ENCODE data around the gene RGS7.

Gene RGS7

DNA sequence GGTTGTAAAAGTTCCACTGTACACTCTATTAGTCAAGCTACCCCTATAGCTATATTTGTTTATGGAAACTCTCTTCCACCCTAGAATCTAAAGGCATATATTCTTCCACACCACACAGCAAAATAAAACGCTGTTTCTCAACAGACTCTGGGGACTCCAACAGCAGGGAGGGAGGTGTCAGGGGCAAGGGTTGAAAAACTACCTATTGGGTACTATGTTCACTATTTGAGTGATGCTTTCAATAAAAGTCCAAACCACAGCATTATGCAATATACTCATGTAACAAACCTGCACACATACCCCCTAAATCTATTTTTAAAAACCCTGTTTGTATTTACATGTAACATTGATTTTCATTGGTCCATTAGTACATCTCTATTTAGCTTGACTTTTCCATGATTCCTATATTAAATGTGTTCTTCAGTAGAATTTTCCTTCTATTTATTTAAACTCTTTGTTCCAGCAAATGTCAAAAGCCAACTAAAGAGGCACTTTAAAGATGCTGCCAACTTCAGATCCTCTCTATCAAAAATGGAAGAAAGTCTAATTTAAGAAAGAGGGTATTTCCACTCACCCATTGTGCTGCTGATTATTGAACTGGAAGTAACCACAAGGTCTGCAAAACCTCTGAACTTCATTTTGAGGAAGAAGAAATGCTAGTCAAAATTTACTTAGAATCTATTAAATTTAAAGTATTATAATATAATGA is 26.2 kb downstream of the RGS7 start:
- Histone ChIP-seq H3K4me3 (ENCODE audit: low read depth, low read length) (no peak overlapping the region), H3K4me1 (no peaks in the 10 kb centered on the region), H3K27me3 (no peaks in the 10 kb centered on the region), H3K36me3 (no peaks in the 10 kb centered on the region), H3K9me3 (no peaks in the 10 kb centered on the region)
- TF ChIP-seq, protein P1, sequence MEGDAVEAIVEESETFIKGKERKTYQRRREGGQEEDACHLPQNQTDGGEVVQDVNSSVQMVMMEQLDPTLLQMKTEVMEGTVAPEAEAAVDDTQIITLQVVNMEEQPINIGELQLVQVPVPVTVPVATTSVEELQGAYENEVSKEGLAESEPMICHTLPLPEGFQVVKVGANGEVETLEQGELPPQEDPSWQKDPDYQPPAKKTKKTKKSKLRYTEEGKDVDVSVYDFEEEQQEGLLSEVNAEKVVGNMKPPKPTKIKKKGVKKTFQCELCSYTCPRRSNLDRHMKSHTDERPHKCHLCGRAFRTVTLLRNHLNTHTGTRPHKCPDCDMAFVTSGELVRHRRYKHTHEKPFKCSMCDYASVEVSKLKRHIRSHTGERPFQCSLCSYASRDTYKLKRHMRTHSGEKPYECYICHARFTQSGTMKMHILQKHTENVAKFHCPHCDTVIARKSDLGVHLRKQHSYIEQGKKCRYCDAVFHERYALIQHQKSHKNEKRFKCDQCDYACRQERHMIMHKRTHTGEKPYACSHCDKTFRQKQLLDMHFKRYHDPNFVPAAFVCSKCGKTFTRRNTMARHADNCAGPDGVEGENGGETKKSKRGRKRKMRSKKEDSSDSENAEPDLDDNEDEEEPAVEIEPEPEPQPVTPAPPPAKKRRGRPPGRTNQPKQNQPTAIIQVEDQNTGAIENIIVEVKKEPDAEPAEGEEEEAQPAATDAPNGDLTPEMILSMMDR (IDR thresholded peaks at IDR 0.05; ENCODE audit: low read depth, low read length) = no peak
- DNase-seq = no peak

DNA sequence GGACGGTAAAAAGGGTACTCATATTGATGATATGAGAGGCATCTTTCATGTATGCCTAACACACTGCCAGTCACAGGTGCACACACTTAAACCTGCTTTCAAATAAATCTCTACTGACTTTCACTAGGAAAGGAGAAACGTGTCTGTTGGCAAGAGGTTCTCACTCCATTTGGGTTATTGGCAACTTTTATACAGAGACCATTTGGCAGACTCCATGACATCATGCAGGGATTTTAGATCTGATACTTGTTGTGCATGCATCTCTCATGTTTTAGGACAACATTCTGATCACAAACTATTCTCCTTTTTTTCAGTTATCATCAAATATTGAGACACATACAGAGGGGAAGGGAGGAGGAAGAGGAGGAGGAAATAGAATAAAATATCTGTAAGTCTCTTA is 31.5 kb downstream of the RGS7 start:
- Histone ChIP-seq H3K36me3 (no peaks in the 10 kb centered on the region), H3K27me3 (no peaks in the 10 kb centered on the region), H3K4me1 (no peaks in the 10 kb centered on the region), H3K9me3 (no peaks in the 10 kb centered on the region), H3K4me3 (ENCODE audit: low read depth, low read length) (no peak overlapping the region)
- TF ChIP-seq, protein P1 (IDR thresholded peaks at IDR 0.05; ENCODE audit: low read depth, low read length) = no peak
- DNase-seq = no peak

- no peak for DNase-seq
- H3K9me3 ChIP-seq = no peaks in the 10 kb centered on the region
- H3K4me1 ChIP-seq = no peaks in the 10 kb centered on the region
- H3K4me3 ChIP-seq (ENCODE audit: low read depth, low read length) = no peak overlapping the region
- no peaks in the 10 kb centered on the region for H3K36me3 ChIP-seq
- H3K27me3 ChIP-seq = no peaks in the 10 kb centered on the region
- TF ChIP-seq, protein P1 (IDR thresholded peaks at IDR 0.05; ENCODE audit: low read depth, low read length) = no peak
Observed at GRCh38 chr1:241323514-241324195, 33.4 kb downstream of the RGS7 start.

DNA sequence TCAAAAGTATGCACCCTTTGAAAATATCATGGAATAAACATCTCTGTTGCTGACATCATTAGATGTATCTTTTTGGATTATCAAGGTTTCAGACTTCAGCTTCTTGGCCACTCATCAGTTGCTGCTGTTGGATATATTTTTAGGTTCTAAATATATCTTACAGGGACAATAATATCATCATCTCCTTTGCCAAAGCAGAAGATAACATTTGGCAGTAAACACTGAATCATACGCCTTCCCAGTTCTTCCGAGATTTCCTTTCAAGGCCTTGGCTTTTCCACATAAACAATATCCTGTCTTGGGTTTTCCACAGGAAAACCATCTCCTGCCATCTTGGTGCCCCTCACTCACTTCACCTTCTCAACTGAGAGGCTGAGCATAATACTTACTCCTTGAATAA is 39.3 kb downstream of the RGS7 start:
- TF ChIP-seq, protein P1 (IDR thresholded peaks at IDR 0.05; ENCODE audit: low read depth, low read length) = no peak
- no peaks in the 10 kb centered on the region for H3K9me3 ChIP-seq
- H3K4me3 ChIP-seq (ENCODE audit: low read depth, low read length) = no peak overlapping the region
- no peaks in the 10 kb centered on the region for H3K27me3 ChIP-seq
- H3K4me1 ChIP-seq = no peaks in the 10 kb centered on the region
- DNase-seq = no peak
- no peaks in the 10 kb centered on the region for H3K36me3 ChIP-seq

GRCh38 chr1:241316372-241316771 is 40.6 kb downstream of the RGS7 start:
- no peak overlapping the region for H3K4me3 ChIP-seq (ENCODE audit: low read depth, low read length)
- DNase-seq = no peak
- H3K9me3 ChIP-seq = no peaks in the 10 kb centered on the region
- no peaks in the 10 kb centered on the region for H3K4me1 ChIP-seq
- no peaks in the 10 kb centered on the region for H3K27me3 ChIP-seq
- TF ChIP-seq, protein P1 (IDR thresholded peaks at IDR 0.05; ENCODE audit: low read depth, low read length) = no peak
- no peaks in the 10 kb centered on the region for H3K36me3 ChIP-seq
